Measurements from ENCODE around the gene ATG2A.
"Not testable (repeated sequence)": the region's sequence is repeated elsewhere in the genome, so short reads cannot be mapped to it uniquely, and the experiment has no call there.

The ATG2A gene

DNA sequence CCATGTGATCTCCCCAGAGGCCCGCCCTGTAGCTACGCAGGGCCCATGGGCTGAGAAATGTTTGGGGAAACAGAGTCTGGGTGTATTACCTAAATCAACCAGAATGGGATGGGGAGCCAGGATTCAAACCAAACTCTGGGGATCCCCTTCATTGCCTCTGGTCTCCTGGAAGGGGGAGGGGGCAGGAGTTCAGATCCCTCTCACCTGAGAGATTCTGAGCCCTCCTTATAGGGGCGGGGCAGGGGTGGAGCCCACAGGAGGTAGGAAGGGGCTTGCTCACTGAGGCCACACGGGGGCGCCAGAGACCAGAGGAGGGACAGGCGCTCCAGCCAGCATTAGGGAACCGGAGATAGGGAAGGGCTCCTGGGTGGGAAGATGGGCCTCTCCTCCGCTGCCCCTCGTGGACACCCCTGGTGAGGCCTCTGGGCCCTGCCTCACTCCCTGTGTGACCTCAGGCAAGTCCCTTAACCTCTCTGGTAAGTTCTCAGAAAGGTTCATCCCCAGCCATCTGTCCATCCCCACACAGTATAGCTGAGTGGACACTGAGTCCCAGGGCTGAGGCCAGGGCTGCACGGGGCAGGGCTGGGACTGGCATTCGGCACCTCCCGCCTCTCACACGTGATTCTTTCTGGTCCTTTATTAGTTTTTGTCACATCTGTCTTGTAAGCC is 69.9 kb downstream of the ATG2A start:
- DNase-seq: peak; percentile 79 to 99 (median 93)
- intact Hi-C loops (cut with DNase I): loop anchor here (1.0 to 5.0 kb wide), 2 partner anchors 47 to 165 kb away; partner anchors contain the start of gene ARL2

- not testable (repeated sequence) for DNase-seq
- intact Hi-C loops (cut with DNase I): loop anchor here (5.0 kb wide), 1 partner anchor 167 kb away; the partner anchor contains the start of gene ARL2
Measured at GRCh38 chr11:64845776-64846129, 71.3 kb downstream of the ATG2A start.

GRCh38 chr11:64845129-64845775 is 71.8 kb downstream of the ATG2A start:
- no peak for DNase-seq
- intact Hi-C loops (cut with DNase I): loop anchor here (5.0 kb wide), 1 partner anchor 167 kb away; the partner anchor contains the start of gene ARL2

Data from posterior cingulate gyrus (tissue), 11 donors.